ENCODE results near the gene CRTC3.

DNA sequence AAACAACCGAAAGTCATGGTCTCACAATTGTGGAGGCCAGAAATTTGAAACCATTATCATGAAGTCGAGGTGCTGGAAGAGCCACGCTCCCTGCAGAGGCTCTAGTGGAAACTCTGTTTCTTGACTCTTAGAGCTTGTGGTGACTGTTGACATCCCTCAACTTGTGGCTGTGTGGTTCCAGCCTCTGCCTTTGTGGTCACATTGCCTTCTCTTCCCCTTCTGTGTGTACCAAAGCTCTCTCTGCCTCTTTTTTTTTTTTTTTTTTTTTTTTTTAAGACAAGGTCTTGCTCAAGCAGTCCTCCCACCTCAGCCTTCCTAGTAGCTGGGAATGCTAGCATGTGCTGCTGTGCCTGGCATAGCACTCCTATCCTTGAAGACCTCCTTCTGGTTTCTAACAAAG is 48.7 kb upstream of the CRTC3 start:
- no peak for TF ChIP-seq POLR2A (IDR thresholded peaks at IDR 0.05)
- TF ChIP-seq, protein P1, sequence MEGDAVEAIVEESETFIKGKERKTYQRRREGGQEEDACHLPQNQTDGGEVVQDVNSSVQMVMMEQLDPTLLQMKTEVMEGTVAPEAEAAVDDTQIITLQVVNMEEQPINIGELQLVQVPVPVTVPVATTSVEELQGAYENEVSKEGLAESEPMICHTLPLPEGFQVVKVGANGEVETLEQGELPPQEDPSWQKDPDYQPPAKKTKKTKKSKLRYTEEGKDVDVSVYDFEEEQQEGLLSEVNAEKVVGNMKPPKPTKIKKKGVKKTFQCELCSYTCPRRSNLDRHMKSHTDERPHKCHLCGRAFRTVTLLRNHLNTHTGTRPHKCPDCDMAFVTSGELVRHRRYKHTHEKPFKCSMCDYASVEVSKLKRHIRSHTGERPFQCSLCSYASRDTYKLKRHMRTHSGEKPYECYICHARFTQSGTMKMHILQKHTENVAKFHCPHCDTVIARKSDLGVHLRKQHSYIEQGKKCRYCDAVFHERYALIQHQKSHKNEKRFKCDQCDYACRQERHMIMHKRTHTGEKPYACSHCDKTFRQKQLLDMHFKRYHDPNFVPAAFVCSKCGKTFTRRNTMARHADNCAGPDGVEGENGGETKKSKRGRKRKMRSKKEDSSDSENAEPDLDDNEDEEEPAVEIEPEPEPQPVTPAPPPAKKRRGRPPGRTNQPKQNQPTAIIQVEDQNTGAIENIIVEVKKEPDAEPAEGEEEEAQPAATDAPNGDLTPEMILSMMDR (IDR thresholded peaks at IDR 0.05), result no peak
